HL-60 (cell line): ENCODE results near the gene PKP4.

ENCODE experiments used
- GABPA ChIP-seq: IDR thresholded peaks from 2 replicates; pipeline ENCODE4 v1.6.1; 2012; ENCODE audit warnings: low read depth
- POLR2AphosphoS5 ChIP-seq: IDR thresholded peaks from 2 replicates; pipeline ENCODE4 v1.6.1; 2012; ENCODE audit warnings: low read depth
- SPI1 ChIP-seq: IDR thresholded peaks from 2 replicates; pipeline ENCODE4 v1.6.1; 2012; ENCODE audit warnings: low read depth, mild to moderate bottlenecking, borderline replicate concordance
- TF ChIP-seq, protein P1 (sequence below): IDR thresholded peaks from one replicate; pipeline ENCODE4 v1.5.1; 2011; ENCODE audit warnings: low read length, control low read depth, inconsistent platforms; ENCODE audit not compliant: insufficient read depth
- TF ChIP-seq, protein P2 (sequence below): IDR thresholded peaks from 2 replicates; pipeline ENCODE4 v1.6.1; 2012; ENCODE audit warnings: low read depth; ENCODE audit not compliant: insufficient replicate concordance

DNA sequence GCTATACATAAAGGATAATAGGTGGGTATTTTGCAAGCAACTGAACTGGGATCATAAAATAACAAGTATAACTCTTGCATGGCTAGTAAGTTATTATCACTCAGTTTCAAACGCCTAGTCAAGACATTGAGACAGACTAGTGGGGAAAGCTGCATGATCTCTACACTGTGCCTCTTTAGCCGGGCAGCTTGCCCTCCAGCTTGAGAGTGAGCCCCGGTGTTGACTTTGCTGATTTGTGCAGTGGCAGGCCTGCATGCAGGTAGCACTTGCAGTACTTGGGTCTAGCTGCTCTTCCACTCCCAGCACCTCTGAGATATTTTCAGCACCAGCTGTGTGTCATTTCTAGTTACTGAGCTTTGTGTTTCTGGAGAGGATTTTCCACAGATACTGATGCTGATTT, 219.5 kb downstream of the PKP4 start:
- TF ChIP-seq, protein P1, sequence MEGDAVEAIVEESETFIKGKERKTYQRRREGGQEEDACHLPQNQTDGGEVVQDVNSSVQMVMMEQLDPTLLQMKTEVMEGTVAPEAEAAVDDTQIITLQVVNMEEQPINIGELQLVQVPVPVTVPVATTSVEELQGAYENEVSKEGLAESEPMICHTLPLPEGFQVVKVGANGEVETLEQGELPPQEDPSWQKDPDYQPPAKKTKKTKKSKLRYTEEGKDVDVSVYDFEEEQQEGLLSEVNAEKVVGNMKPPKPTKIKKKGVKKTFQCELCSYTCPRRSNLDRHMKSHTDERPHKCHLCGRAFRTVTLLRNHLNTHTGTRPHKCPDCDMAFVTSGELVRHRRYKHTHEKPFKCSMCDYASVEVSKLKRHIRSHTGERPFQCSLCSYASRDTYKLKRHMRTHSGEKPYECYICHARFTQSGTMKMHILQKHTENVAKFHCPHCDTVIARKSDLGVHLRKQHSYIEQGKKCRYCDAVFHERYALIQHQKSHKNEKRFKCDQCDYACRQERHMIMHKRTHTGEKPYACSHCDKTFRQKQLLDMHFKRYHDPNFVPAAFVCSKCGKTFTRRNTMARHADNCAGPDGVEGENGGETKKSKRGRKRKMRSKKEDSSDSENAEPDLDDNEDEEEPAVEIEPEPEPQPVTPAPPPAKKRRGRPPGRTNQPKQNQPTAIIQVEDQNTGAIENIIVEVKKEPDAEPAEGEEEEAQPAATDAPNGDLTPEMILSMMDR = no peak
- no peak for TF ChIP-seq GABPA
- no peak for TF ChIP-seq POLR2AphosphoS5
- TF ChIP-seq, protein P2, sequence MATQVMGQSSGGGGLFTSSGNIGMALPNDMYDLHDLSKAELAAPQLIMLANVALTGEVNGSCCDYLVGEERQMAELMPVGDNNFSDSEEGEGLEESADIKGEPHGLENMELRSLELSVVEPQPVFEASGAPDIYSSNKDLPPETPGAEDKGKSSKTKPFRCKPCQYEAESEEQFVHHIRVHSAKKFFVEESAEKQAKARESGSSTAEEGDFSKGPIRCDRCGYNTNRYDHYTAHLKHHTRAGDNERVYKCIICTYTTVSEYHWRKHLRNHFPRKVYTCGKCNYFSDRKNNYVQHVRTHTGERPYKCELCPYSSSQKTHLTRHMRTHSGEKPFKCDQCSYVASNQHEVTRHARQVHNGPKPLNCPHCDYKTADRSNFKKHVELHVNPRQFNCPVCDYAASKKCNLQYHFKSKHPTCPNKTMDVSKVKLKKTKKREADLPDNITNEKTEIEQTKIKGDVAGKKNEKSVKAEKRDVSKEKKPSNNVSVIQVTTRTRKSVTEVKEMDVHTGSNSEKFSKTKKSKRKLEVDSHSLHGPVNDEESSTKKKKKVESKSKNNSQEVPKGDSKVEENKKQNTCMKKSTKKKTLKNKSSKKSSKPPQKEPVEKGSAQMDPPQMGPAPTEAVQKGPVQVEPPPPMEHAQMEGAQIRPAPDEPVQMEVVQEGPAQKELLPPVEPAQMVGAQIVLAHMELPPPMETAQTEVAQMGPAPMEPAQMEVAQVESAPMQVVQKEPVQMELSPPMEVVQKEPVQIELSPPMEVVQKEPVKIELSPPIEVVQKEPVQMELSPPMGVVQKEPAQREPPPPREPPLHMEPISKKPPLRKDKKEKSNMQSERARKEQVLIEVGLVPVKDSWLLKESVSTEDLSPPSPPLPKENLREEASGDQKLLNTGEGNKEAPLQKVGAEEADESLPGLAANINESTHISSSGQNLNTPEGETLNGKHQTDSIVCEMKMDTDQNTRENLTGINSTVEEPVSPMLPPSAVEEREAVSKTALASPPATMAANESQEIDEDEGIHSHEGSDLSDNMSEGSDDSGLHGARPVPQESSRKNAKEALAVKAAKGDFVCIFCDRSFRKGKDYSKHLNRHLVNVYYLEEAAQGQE = no peak
- TF ChIP-seq SPI1 = no peak
